Measurements from ENCODE around the gene SRSF11.

Gene SRSF11

GRCh38 chr1:70224954-70225353 lies 3.8 kb downstream of the SRSF11 start:
- no peak for DNase-seq

- no peak for DNase-seq
Measured at GRCh38 chr1:70227439-70227838, 6.3 kb downstream of the SRSF11 start.

DNA sequence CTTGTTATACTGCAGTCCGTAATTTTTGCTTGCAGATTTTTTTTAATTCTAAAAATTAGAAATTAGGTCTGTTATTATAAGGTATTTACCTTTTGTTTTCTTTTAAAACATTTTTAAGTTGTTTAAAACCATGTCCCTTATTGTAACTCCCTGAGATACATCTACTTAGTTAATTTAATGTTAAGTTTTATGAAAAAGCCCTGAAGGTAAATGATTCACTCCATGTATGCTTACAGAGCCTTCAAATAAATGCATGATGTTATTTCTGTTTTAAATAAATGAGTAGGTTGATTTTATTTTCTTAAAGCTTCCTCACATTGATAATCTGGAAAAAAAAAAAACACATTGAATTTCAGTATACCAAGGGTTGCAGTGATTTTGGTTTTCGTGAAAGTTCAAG lies 7.5 kb downstream of the SRSF11 start:
- DNase-seq, result no peak

GRCh38 chr1:70231475-70231874 lies 10.3 kb downstream of the SRSF11 start:
- no peak for DNase-seq

DNA sequence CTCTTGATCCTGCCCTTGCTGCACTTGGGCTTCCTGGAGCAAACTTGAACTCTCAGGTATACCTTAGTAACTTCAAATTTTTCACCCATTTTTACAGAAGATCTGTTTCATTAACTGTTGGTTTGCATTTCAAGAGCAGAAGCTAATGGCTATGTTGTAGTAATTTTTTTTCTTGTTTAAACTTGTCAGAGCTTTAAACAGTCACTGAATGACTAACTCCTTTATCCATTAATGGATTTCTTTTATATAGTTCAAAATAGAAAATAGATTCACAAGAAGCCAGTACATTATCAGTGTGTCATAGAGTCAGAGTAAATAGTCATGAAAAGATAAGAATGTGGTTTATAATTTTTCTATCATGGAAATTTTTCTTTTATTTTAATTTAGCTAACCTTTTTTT lies 13.6 kb downstream of the SRSF11 start:
- no peak for DNase-seq

- DNase-seq, result no peak
Measured at GRCh38 chr1:70239940-70240339, 18.8 kb downstream of the SRSF11 start.

- DNase-seq, result no peak
Measured at GRCh38 chr1:70247122-70247521, 25.9 kb downstream of the SRSF11 start.

DNA sequence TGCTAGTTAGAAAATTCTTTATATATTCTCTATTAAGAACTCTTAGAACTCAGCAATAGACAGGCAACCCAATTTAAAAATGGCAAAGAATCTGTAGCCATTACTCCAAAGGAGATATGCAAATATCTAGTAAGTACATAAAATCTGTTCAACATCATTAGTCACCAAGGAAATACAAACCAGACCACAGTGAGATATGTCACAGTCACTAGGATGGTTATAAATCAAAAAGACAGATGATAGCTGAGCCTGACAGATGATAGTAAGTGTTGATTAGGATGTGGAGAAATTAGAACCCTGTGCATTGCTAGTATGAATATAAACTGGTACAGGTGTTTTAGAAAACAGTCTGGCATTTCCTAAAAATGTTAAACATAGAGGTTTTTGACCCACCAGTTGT lies 26.6 kb downstream of the SRSF11 start:
- DNase-seq, result no peak

DNA sequence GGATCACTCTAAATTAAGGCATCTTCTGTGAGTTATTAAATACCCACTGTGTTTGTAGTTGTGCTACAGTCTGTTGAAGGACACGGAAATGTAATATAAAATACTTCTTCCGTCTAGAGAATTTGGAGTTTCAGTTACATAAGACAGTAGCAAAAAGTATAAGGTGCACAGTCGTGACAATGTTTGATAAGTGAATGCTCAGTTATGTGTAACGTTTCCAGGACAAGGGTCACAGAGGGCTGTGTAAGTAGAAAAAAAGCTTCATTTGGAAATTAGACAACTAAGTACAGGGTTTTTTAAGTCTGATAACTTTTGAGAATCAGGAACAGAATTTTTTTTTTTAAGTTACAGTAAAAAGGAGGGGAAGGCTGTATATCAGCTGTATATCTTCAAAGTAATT lies 27.5 kb downstream of the SRSF11 start:
- DNase-seq, result no peak

- no peak for DNase-seq
Measured at GRCh38 chr1:70256664-70257063, 35.5 kb downstream of the SRSF11 start.

GRCh38 chr1:70264839-70265238 lies 43.7 kb downstream of the SRSF11 start:
- no peak for DNase-seq

- DNase-seq, result no peak
Measured at GRCh38 chr1:70265946-70266345, 44.8 kb downstream of the SRSF11 start.

- no peak for DNase-seq
Measured at GRCh38 chr1:70277875-70278274, 56.7 kb downstream of the SRSF11 start.

DNA sequence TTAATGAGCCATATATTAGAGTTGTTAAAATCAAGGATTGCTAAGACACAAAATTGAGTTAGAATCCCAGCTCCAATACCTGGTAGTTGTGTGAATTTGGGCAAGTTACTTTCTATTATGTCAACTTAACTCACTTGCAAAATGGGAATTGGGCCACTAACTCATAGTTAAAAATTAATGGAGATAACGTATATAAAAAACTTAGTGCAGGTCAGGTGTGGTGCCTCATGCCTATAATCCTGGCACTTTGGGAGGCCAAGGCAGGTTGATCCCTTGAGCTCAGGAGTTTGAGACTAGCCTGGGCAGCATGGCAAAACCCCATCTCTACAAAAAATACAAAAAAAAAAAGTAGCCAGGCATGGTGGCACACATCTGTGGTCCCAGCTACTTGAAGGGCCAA lies 57.5 kb downstream of the SRSF11 start:
- no peak for DNase-seq

- no peak for DNase-seq
Measured at GRCh38 chr1:70284366-70284765, 63.2 kb downstream of the SRSF11 start.

- no peak for DNase-seq
Measured at GRCh38 chr1:70286453-70286852, 65.3 kb downstream of the SRSF11 start.

- DNase-seq, result no peak
Measured at GRCh38 chr1:70288166-70288565, 67.0 kb downstream of the SRSF11 start.

DNA sequence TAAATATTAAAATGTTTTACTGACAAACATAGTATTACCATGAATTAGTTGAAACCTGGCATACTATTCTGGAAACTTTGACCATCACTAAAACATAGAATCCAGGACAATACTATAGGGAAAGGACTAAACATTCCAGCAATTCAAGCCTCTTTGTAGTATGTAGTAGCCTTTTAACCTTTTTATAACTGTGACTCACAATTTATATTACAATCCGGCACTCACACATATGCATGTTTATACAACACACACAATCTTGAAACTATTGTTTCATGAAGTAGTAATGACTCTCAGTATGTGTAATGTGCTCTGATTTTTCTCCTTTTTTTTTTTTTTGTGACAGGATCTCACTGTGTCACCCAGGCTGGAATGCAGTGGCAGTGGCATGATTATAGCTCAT lies 69.0 kb downstream of the SRSF11 start:
- no peak for DNase-seq

DNA sequence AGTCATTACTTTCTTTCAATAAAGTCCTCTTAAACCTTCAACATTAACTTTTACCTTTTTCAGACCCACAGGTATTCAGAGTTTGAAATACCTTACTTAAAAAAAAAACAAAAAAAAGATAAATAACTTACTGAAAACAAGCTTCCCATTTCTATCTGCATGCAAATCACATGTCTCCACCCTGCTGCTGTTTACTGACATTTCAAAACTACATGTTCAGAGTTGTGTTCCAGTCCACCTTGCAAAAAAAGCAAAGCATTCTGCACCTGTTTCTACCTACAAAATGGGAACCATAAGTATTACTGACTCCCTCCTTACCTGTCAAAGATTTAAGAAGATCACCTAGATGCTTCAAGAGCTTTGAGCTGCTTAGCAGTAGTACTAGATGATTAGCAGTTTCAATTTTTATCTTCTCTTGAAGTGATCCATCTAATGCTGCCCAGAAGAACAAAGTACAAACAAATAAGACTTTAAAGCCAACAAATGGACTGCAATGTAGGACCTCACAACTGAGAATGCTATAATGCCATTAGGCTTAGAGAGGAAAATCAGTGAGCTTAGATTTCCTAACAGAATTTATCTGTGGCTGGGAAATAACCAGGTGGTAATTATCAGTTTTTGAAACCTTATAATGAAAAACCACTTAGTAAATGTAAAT lies 72.1 kb downstream of the SRSF11 start:
- no peak for DNase-seq

GRCh38 chr1:70295749-70296148 lies 74.6 kb downstream of the SRSF11 start:
- DNase-seq, result no peak

- DNase-seq, result no peak
Measured at GRCh38 chr1:70299472-70299871, 78.3 kb downstream of the SRSF11 start.
